GM12875 (cell line): ENCODE data around the gene TOX3.

Experiments used
- H3K4me3 ChIP-seq: one replicate; pipeline ENCODE4 v1.5.1; 2011; ENCODE audit warnings: low read depth, low read length, control low read depth
- CTCF ChIP-seq: IDR thresholded peaks from 2 replicates; pipeline ENCODE4 v1.5.1; 2011; ENCODE audit warnings: low read depth, mild to moderate bottlenecking, control low read depth, inconsistent platforms, low read length, moderate library complexity, borderline replicate concordance; ENCODE audit not compliant: insufficient read depth

The TOX3 gene

GRCh38 chr16:52433643-52434042, 113.3 kb downstream of the TOX3 start:
- H3K4me3 ChIP-seq, result no peak overlapping the region
- no peak for TF ChIP-seq CTCF

- TF ChIP-seq CTCF, result no peak
- H3K4me3 ChIP-seq, result no peak overlapping the region
Observed at GRCh38 chr16:52424591-52424990, 122.4 kb downstream of the TOX3 start.

GRCh38 chr16:52422307-52422706, 124.6 kb downstream of the TOX3 start:
- TF ChIP-seq CTCF, result no peak
- H3K4me3 ChIP-seq, result no peak overlapping the region

- TF ChIP-seq CTCF, result no peak
- H3K4me3 ChIP-seq, result no peak overlapping the region
Observed at GRCh38 chr16:52418201-52418600, 128.7 kb downstream of the TOX3 start.

- H3K4me3 ChIP-seq, result no peak overlapping the region
- TF ChIP-seq CTCF, result no peak
Observed at GRCh38 chr16:52416888-52417287, 130.1 kb downstream of the TOX3 start.

- TF ChIP-seq CTCF, result no peak
- no peak overlapping the region for H3K4me3 ChIP-seq
Observed at GRCh38 chr16:52411011-52411410, 135.9 kb downstream of the TOX3 start.

GRCh38 chr16:52408191-52408845, 138.6 kb downstream of the TOX3 start:
- H3K4me3 ChIP-seq, result no peak overlapping the region
- TF ChIP-seq CTCF, result no peak
